ENCODE measurements around the gene DACH2.

The DACH2 gene

GRCh38 chrX:86369847-86370630, 221.8 kb downstream of the DACH2 start:
- H3K4me3 ChIP-seq, result no peak overlapping the region
- H3K27me3 ChIP-seq (ENCODE audit: low read depth), result no peaks in the 10 kb centered on the region
- DNase-seq (ENCODE audit: low spot score in 2 of 2), result no peak
- no peaks in the 10 kb centered on the region for H3K36me3 ChIP-seq (replicated peaks)
- no peaks in the 10 kb centered on the region for H3K9me3 ChIP-seq
- H3K4me1 ChIP-seq, result peaks cover 11% of the 10 kb centered on the region
- in situ Hi-C loops (cut with MboI; ENCODE audit: low sequenced_read_pairs), result no loop called here

- H3K4me3 ChIP-seq, result no peak overlapping the region
- no peaks in the 10 kb centered on the region for H3K27me3 ChIP-seq (ENCODE audit: low read depth)
- in situ Hi-C loops (cut with MboI; ENCODE audit: low sequenced_read_pairs), result no loop called here
- H3K4me1 ChIP-seq, result peaks cover 6% of the 10 kb centered on the region
- no peak for DNase-seq (ENCODE audit: low spot score in 2 of 2)
- H3K36me3 ChIP-seq (replicated peaks), result no peaks in the 10 kb centered on the region
- no peaks in the 10 kb centered on the region for H3K9me3 ChIP-seq
These were observed 222.7 kb downstream of the DACH2 start for GRCh38 chrX:86370927-86371326.

- Histone ChIP-seq H3K4me1 (peaks cover 56% of the 10 kb centered on the region), H3K27me3 (ENCODE audit: low read depth) (no peaks in the 10 kb centered on the region), H3K9me3 (no peaks in the 10 kb centered on the region), H3K4me3 (no peak overlapping the region), H3K36me3 (replicated peaks) (no peaks in the 10 kb centered on the region)
- in situ Hi-C loops (cut with MboI; ENCODE audit: low sequenced_read_pairs), result no loop called here
- peak; percentile 22 to 79 for DNase-seq (ENCODE audit: low spot score in 2 of 2)
These were observed 231.0 kb downstream of the DACH2 start for GRCh38 chrX:86379209-86379608.

GRCh38 chrX:86383681-86384540, 235.7 kb downstream of the DACH2 start:
- DNase-seq (ENCODE audit: low spot score in 2 of 2), result peak; percentile 83 to 99
- Histone ChIP-seq H3K36me3 (replicated peaks) (no peaks in the 10 kb centered on the region), H3K4me3 (no peak overlapping the region), H3K27me3 (ENCODE audit: low read depth) (no peaks in the 10 kb centered on the region), H3K4me1 (peaks cover 49% of the 10 kb centered on the region), H3K9me3 (no peaks in the 10 kb centered on the region)
- in situ Hi-C loops (cut with MboI; ENCODE audit: low sequenced_read_pairs), result no loop called here

GRCh38 chrX:86407371-86407770, 259.1 kb downstream of the DACH2 start:
- DNase-seq (ENCODE audit: low spot score in 2 of 2), result peak; percentile 32 to 91
- Histone ChIP-seq H3K4me3 (no peak overlapping the region), H3K9me3 (0 out of 2 replicates have a peak, but pooled peaks cover 2% of the 10 kb centered on the region), H3K36me3 (replicated peaks) (no peaks in the 10 kb centered on the region), H3K27me3 (ENCODE audit: low read depth) (no peaks in the 10 kb centered on the region), H3K4me1 (peaks cover 20% of the 10 kb centered on the region)
- in situ Hi-C loops (cut with MboI; ENCODE audit: low sequenced_read_pairs), result no loop called here

- Histone ChIP-seq H3K36me3 (replicated peaks) (no peaks in the 10 kb centered on the region), H3K9me3 (no peaks in the 10 kb centered on the region), H3K4me3 (no peak overlapping the region), H3K4me1 (no peaks in the 10 kb centered on the region), H3K27me3 (ENCODE audit: low read depth) (no peaks in the 10 kb centered on the region)
- in situ Hi-C loops (cut with MboI; ENCODE audit: low sequenced_read_pairs), result no loop called here
- DNase-seq (ENCODE audit: low spot score in 2 of 2), result no peak
These were observed 273.5 kb downstream of the DACH2 start for GRCh38 chrX:86421771-86422170.

GRCh38 chrX:86436116-86436515, 287.9 kb downstream of the DACH2 start:
- in situ Hi-C loops (cut with MboI; ENCODE audit: low sequenced_read_pairs), result no loop called here

GRCh38 chrX:86455495-86455894, 307.2 kb downstream of the DACH2 start:
- no peak overlapping the region for H3K4me3 ChIP-seq
- no peak for DNase-seq (ENCODE audit: low spot score in 2 of 2)
- in situ Hi-C loops (cut with MboI; ENCODE audit: low sequenced_read_pairs), result no loop called here
- H3K4me1 ChIP-seq, result no peaks in the 10 kb centered on the region
- no peaks in the 10 kb centered on the region for H3K36me3 ChIP-seq (replicated peaks)
- H3K9me3 ChIP-seq, result no peaks in the 10 kb centered on the region; the same call in 1 of the 2 replicates
- H3K27me3 ChIP-seq (ENCODE audit: low read depth), result no peaks in the 10 kb centered on the region

More at GRCh38 chrX:86436116-86436515, 287.9 kb downstream of the DACH2 start:
- Histone ChIP-seq H3K36me3 (replicated peaks) (no peaks in the 10 kb centered on the region), H3K4me1 (no peaks in the 10 kb centered on the region), H3K4me3 (no peak overlapping the region), H3K9me3 (no peaks in the 10 kb centered on the region), H3K27me3 (ENCODE audit: low read depth) (no peaks in the 10 kb centered on the region)
- no peak for DNase-seq (ENCODE audit: low spot score in 2 of 2)

GRCh38 chrX:86460760-86461159, 312.5 kb downstream of the DACH2 start:
- Histone ChIP-seq H3K4me1 (no peaks in the 10 kb centered on the region), H3K9me3 (no peaks in the 10 kb centered on the region), H3K27me3 (ENCODE audit: low read depth) (no peaks in the 10 kb centered on the region), H3K4me3 (no peak overlapping the region), H3K36me3 (replicated peaks) (no peaks in the 10 kb centered on the region)
- in situ Hi-C loops (cut with MboI; ENCODE audit: low sequenced_read_pairs), result no loop called here
- DNase-seq (ENCODE audit: low spot score in 2 of 2), result no peak

GRCh38 chrX:86504297-86504696, 356.0 kb downstream of the DACH2 start:
- no peak for DNase-seq (ENCODE audit: low spot score in 2 of 2)
- H3K4me3 ChIP-seq, result no peak overlapping the region
- H3K9me3 ChIP-seq, result no peaks in the 10 kb centered on the region
- H3K27me3 ChIP-seq (ENCODE audit: low read depth), result no peaks in the 10 kb centered on the region
- H3K36me3 ChIP-seq (replicated peaks), result no peaks in the 10 kb centered on the region
- no peaks in the 10 kb centered on the region for H3K4me1 ChIP-seq
- in situ Hi-C loops (cut with MboI; ENCODE audit: low sequenced_read_pairs), result no loop called here

- no peak for DNase-seq (ENCODE audit: low spot score in 2 of 2)
- no peaks in the 10 kb centered on the region for H3K9me3 ChIP-seq
- H3K4me3 ChIP-seq, result no peak overlapping the region
- H3K36me3 ChIP-seq (replicated peaks), result no peaks in the 10 kb centered on the region
- in situ Hi-C loops (cut with MboI; ENCODE audit: low sequenced_read_pairs), result no loop called here
- no peaks in the 10 kb centered on the region for H3K27me3 ChIP-seq (ENCODE audit: low read depth)
- no peaks in the 10 kb centered on the region for H3K4me1 ChIP-seq
These were observed 359.1 kb downstream of the DACH2 start for GRCh38 chrX:86507331-86507730.

GRCh38 chrX:86579777-86580176, 431.5 kb downstream of the DACH2 start:
- no peak overlapping the region for H3K4me3 ChIP-seq
- H3K4me1 ChIP-seq, result peaks cover 12% of the 10 kb centered on the region
- no peak for DNase-seq (ENCODE audit: low spot score in 2 of 2)
- no peaks in the 10 kb centered on the region for H3K27me3 ChIP-seq (ENCODE audit: low read depth)
- no peaks in the 10 kb centered on the region for H3K36me3 ChIP-seq (replicated peaks)
- H3K9me3 ChIP-seq, result no peaks in the 10 kb centered on the region
- in situ Hi-C loops (cut with MboI; ENCODE audit: low sequenced_read_pairs), result no loop called here

- in situ Hi-C loops (cut with MboI; ENCODE audit: low sequenced_read_pairs), result no loop called here
- no peaks in the 10 kb centered on the region for H3K36me3 ChIP-seq (replicated peaks)
- DNase-seq (ENCODE audit: low spot score in 2 of 2), result no peak
- H3K4me1 ChIP-seq, result no peaks in the 10 kb centered on the region
- H3K9me3 ChIP-seq, result 0 out of 2 replicates have a peak, but pooled peaks cover 3% of the 10 kb centered on the region
- no peak overlapping the region for H3K4me3 ChIP-seq
- no peaks in the 10 kb centered on the region for H3K27me3 ChIP-seq (ENCODE audit: low read depth)
These were observed 456.4 kb downstream of the DACH2 start for GRCh38 chrX:86604607-86605006.

GRCh38 chrX:86696951-86697350, 548.7 kb downstream of the DACH2 start:
- no peaks in the 10 kb centered on the region for H3K36me3 ChIP-seq (replicated peaks)
- H3K4me1 ChIP-seq, result peaks cover 15% of the 10 kb centered on the region
- in situ Hi-C loops (cut with MboI; ENCODE audit: low sequenced_read_pairs), result no loop called here
- H3K9me3 ChIP-seq, result no peaks in the 10 kb centered on the region
- no peak overlapping the region for H3K4me3 ChIP-seq
- peak; percentile 48 to 97 for DNase-seq (ENCODE audit: low spot score in 2 of 2)
- H3K27me3 ChIP-seq (ENCODE audit: low read depth), result no peaks in the 10 kb centered on the region
